ENCODE data around the gene HMGCS2.

DNA sequence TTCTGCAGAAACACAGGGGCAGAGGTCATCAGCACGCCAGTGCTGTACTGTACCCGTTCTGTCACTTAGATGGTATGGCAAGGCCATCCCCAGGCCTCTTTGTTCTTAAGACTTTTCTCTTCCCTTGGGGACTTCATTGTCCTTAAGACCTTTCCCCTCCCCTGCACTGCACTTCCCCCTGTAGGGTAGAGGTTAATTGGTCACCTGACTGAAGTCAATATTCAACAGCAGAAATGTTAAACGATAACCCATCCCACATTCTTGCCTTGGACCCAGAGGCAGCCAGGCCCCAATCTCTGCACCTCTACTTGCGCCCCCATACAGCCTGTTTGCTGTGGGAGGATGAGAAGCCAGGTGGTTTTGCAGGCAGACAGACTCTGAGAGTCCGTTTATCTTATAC lies 46.8 kb downstream of the HMGCS2 start:
- TF ChIP-seq, protein P1, sequence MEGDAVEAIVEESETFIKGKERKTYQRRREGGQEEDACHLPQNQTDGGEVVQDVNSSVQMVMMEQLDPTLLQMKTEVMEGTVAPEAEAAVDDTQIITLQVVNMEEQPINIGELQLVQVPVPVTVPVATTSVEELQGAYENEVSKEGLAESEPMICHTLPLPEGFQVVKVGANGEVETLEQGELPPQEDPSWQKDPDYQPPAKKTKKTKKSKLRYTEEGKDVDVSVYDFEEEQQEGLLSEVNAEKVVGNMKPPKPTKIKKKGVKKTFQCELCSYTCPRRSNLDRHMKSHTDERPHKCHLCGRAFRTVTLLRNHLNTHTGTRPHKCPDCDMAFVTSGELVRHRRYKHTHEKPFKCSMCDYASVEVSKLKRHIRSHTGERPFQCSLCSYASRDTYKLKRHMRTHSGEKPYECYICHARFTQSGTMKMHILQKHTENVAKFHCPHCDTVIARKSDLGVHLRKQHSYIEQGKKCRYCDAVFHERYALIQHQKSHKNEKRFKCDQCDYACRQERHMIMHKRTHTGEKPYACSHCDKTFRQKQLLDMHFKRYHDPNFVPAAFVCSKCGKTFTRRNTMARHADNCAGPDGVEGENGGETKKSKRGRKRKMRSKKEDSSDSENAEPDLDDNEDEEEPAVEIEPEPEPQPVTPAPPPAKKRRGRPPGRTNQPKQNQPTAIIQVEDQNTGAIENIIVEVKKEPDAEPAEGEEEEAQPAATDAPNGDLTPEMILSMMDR (conservative IDR thresholded peaks at IDR 0.05) = no peak
- no peak for TF ChIP-seq EZH2 (IDR thresholded peaks at IDR 0.05; ENCODE audit: low read depth)
